GM19043 (cell line): ENCODE data around the gene GRIN2B.

Experiments
- ATAC-seq: cut with Tn5 transposase; IDR thresholded peaks from one replicate; pipeline ENCODE4 v1.9.1; 2021; ENCODE audit warnings: low read depth; ENCODE audit not compliant: unreplicated experiment

GRIN2B gene

DNA sequence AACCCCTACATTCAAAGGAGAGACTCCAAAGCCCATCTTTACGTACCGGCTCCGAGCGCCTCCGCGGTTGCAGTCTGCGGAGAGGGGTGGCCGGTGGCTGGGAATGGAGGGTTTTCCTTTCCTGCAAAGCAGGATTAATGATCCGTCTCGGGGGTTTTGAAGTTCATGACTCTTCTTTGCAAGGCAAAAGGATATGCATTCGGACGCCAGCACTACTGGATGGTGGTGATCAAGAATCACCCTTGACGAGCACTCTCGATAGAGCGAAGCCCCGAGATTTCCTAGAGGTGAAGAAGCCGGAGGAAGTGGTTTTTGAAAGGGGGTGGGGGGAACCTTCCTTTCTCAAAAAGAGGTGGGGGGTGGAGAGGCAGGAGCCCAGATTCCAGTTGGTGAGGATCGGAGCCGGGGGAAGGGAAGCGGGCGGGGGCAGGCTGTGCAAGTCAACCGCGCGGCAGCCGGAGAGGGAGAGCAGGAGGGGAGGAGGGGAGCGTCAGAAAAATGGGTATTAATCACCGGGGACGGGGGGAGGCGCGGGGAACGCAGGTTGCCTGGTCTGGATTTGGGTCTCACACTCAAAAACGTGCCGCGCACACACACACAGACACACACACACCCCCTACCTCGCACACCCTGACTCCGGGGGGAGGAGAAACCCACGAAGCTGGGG lies at the start of gene GRIN2B:
Gene GRIN2B, minus strand, starts transcription at position 307 of the 667 bp plus-strand sequence. CDS start 115,394 bp downstream, outside the sequence.
- ATAC-seq = no peak

DNA sequence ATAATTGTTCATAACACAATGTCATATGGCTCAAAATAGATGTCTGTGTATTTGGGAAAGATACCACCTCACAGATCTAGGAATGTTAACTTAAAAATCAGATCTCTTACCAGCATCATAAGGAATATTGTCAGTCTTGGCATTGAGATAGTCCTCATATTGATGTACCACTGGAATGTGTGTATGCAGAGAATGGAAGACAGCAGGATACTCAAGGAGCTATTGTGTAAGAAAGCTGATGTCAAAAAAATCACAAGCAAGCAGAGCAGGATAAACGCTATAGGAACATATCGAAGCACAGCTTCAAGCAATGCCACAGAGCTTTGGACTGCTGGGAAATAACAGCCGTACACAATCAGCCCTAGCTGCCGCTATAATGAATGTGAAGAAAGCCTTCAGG lies 45.1 kb upstream of the GRIN2B start:
- ATAC-seq = no peak

DNA sequence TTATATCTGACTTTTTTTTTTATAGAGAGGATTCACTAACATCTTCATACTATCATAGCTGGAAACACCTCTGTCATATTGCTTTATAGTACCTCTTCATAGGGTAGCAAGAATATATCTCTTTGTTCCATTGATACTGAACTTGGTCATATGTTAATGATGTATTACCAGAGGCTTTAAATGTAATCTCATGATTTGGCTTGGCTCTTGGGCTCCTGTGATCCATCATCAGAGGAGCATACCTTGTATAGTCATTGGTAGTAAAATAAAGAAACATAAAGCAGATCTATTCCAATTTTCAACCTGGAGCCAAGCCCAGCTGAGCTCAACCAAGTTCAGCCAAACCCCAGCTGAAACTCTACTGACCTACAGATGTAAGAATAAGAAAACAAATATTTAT lies 43.2 kb upstream of the GRIN2B start:
- ATAC-seq = no peak

DNA sequence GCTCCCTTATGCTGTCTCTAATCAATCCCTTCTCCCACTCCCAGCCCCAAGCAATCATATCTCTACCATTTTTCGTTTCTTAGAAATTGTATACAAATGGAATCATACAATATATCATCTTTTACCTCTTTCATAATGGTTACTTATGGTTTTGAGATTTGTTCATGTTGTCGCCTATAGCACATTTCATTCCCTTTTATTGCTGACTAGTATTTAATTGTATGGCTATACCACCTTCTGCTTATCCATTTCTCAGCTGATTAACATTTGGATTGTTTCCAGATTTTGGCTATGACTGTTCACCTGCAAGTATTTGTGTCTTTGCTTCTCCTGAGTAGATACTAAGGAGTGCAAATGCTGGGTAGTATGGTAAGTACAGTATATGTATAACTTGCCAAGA lies 36.7 kb upstream of the GRIN2B start:
- ATAC-seq = no peak

DNA sequence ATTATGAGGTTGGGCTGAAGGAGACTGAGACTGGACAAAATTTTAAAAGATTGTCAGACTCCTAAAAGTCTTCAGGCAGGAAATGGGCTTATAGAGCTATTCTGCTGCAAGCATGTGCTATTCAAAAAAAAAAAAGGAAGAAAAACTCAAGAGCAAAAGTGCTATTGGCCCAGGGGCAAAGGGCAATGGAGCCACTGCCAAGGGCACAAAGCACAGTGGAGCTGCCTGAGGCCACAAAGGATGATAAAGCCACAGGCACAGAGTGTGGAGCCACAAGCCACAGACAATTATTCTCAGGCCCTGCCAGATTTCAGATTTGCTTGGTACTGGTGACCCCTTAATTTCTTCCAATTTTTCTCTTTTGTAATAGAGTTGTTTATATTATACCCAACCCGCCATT lies 29.6 kb upstream of the GRIN2B start:
- no peak for ATAC-seq

DNA sequence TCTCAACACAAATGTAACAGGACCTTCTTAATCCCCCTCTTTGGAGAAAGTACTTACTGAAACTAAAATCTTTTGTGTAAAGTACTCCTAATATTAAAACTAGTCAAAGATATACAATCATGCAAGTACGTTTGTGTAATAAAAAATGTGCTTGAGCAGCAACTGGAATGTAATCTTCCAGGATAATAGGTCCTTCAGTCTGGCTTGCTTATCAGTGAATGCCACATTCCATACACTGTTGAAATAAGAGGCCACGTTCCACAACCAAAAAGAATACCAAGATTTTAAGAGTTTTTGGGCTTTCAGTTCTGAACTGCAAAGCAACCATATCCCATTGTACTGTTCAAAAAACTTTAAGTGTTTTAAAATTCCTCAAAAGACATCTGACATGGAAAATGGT lies 26.2 kb upstream of the GRIN2B start:
- no peak for ATAC-seq

DNA sequence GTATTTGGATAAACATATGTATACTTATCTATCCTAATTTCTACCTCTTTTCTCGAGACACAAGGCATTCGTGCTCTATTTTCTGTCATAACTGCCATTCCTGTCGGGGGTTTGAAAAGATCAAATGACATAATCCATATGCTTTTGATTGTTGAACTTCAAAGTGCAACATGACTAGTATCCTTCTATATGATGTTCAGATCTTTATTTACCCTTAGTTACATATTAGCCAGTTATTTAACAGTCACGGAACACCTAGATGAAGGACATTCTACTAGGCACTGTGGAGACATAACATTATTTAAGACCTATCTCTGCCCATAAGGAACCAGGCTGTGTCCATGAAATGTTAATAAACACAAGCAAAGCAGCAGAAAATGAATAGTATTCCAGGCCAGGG lies 11.2 kb upstream of the GRIN2B start:
- ATAC-seq = no peak

DNA sequence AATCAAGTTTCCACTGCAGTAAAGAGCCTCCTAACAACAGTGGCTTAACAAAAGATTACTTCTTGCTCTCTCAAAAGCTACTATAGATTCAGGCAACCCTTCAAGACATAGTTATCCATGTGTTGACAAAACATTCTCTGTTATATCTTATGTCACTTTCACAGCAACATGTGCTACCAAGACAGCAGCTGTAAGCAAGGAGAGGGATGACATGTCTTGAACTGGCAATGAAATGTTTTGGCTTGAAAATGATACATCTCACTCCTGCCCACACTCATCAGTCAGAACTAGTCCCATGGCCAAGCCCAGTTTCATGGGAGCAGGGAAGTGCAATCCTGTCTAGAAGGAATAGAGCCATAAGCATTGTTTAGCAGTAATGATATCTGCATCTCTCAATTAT lies 10.7 kb upstream of the GRIN2B start:
- ATAC-seq = no peak

DNA sequence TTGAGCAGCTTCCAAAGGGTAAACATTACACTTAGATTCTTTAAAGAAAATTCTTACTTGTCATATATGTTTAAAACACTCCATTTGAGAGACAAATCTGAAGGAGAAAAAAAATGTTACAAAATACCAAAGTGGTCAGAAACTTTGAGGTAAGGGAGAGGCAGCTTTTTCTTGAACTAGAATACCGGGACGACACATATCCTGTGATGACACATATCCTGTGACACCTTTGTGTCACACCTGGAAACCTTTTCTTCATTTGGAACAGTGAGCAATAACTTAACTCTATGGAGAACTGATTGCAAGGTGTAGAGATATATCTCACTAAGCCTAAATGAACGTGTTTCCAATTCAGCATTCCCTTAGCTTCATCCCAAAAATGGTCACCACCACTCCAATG lies 4.6 kb upstream of the GRIN2B start:
- no peak for ATAC-seq

DNA sequence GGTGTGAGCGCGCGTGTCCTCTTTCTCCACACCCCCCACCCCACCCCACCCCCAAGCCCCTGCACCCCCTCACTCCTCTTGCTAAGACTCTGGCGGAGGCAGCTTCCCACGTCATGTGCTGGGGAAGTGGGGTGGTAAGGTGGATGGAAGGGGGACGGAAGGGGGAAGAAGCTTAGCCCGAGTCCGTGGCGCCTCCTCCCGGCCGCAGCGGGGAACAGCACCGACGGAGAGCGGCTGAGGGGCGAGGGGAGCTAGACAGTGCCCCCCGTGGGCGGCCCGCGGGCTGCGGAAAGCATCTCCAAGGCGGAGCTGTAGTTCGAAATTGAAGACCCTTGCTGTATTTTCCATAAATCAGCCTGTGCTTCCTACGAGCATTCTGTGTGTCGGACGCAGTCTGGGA lies 588 bp upstream of the GRIN2B start:
- ATAC-seq = no peak

DNA sequence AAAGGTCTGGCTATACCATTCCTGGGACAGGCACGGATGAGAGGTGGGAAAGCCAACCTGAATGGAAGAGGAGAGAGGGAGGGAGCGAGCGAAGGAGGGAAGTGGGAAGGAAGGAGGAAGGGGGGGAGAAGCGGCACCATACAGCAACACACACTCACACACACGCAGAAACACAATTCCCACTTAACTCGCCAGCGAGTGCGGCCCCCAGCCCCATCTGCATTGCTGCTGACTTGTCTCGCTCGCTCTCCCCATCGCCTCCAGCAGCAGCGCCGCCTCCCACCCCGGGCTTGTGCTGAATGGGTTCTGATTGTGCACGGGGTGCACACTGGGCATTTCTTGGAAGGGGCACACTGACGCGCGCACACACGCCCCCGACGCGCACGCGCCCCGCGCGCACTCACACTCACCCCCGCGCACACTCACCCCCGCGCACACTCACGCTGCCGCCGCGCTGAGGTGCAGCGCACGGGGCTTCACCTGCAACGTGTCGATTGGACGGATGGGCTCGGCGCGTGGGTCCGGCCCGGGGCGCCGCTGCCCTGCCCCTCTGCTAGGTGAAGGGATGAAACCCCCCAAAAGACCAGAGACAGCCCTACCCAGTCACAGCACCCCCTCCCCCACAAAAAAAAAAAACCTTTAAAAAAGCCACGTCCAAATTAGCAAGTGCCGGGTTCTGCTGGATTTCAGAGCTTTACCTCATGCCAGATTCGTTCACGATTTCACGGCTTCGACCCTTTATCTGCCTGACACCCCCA lies 685 bp downstream of the GRIN2B start:
- ATAC-seq = no peak

DNA sequence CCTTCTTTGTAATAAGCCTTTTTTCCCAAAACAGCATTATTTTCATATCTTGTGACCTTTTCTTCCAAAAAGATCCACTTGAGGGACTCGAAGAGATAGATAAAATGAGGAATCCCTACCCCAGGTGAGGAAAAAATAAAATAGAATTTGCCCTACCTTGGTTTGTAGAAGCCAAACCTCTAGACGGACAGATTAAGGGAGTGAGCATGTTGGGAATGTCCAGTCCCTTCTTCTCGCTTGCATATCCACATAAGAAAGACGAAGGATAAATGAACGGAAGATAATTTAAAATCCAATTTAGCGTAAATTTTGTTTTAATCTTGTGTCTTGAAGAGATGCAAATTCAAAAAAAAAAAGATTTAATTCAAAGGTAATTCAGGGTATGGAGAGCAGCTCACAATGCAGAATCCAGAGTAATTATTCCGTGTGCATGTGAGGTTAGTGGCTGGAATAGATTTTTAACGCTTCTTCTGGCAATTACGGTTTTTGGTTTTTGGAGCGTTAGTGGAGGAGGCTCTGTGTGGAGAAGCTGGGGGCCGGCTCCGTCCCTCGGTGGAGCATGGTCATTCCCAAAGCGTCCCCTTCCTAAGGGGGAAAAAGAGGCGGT lies 1.5 kb downstream of the GRIN2B start:
- ATAC-seq = no peak

DNA sequence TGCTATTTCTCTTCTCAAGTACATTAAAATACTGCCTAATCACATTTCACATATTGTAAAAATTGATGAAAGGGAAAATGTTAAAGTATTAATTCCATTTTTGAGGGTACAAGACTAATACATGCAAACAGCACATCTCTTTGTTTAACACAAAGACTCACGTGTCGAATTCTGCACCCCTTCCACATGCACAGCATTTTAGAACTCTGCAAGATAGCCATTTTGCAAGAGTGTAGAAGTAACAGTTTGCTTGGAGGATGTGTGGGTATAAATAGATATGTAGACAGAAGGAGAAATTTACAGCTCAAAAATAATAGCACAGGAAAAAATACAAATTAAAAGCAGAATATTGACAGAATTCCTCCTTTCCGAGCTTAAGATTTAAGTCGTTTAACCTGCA lies 2.5 kb downstream of the GRIN2B start:
- no peak for ATAC-seq

DNA sequence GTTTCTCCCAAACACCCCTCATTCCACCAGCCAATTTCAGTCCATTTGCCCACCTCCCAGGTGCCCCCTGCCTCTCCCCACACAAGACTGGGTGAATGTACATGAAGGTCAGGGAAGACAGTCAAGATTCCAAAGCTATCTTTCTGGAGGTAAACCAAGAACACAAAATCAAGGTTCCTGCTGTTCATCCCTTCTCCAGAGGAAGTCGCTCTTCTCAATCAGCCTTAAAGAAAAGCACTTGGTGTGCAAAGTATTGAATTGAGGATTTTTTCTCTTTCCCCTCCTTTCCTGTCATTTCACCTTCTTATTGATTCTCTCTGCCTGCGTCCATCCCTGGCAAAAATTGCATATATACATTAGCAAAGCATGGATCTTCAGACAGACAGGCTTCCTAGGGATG lies 4.5 kb downstream of the GRIN2B start:
- ATAC-seq = no peak

DNA sequence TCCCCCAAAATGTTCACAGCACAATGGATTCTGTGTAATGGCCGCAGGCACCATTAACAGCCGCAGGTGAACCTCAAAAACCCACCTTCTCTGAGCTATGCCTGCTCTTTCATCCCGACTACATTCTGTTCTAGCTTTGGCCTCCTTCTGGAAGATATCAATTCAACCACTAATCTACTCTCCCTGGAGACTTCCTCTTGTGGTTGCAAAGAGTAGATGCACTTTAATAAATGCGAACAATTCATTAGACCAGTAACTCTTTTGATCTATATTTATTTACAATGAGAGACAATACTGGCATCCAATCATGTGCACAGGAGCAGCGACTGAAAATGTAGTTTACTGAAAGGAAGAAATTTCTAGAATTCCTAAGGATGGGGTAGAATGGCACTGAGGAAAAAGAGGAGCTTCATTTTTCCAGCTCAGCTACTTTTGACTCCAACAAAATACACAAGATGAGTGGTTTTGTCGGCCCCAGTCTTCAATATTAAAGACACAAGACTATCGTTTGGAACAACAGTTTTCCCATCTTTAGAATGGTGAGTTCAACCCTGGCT lies 5.3 kb downstream of the GRIN2B start:
- no peak for ATAC-seq

DNA sequence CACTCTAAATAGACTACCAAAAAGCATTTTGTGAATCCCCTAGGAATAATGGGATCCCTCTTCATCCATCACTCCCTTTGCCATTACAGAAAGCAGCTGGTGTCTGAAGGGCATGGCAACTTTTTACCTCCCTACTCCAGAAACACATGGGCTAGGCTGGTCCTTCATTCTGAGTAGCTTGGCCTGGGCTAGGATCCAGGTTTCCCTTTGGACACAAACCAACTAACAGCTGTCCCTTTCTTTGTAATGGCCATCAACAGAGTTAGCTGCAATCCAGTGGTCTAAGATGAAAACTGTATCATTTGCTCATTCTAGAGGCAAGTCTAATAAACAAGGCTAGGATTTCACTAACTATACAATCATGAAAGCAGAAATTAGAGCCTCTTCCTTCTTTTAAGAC lies 7.4 kb downstream of the GRIN2B start:
- no peak for ATAC-seq

DNA sequence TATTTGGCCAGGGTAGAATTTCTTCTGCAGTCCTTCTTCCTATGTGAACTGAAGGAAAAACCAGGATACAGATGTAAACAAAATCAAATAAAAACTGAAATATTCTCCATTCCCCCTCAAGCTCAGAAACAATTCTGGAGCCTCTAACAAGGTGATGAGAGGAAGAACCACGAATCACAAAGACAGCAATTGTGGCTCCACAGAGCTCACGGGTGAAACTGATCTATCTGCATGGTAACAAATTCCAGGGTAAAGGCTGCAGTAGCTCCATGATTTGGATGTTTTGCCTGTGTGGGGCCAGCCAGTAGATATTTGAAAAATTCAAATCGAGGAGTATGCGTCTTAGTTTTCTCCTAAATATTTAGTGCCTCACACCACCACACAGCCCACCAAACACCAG lies 10.6 kb downstream of the GRIN2B start:
- ATAC-seq = no peak

DNA sequence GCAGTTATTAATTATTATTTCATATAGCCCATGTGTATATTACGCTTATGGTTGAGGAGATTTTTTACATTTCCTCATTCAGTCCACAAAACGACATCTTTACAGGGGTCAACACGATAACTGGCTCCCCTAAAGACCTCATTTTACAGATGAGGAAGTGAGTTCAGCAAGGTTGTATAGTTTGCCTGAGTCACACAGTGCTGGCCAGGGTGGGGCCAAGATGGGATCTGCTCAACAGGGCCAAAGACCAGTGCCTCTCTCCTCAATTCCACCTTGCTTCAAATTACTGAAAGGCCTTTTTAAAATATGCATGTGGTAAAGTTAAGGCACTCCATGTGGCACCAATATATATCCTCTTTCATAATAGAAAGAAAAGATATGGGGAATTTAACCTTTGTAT lies 13.1 kb downstream of the GRIN2B start:
- ATAC-seq = no peak

DNA sequence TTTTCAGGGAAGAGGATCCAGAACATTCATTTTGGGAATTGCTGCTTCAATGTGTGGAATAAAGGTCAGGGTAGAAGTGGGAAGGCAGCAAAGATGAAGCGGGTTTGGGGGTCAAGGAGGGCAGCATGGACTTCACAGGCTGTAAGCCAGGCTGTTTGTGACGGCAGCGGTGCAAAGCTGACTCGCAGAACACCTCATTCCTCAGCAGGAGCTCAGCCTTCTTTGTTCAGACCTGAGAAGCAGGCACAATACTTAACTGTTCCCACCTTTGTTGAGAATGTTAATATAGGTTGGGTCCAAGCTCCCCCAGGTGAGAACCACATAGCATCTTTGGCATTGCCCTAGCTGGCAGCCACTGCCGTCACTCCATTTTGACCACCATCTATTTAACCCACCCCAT lies 16.7 kb downstream of the GRIN2B start:
- ATAC-seq = no peak

DNA sequence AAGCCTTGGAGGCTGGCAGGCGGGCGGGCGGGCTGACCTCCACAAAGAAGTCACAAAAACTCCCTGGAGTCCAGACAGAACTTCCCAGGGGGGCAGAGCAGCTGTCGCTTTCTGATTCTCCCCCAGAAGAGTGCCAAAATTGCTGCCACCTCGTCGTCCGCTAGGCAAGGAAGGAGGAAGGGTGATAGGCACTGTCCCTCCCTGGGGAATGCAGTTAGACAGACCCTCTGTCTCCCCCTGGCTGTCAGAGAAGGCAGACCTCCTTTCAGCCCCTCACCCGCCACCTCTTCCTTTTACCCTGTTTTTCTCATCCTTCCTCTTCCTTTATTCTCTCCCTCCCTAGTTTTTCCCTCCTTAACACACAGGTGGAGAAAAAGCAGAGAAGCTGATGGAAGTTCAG lies 18.7 kb downstream of the GRIN2B start:
- no peak for ATAC-seq

DNA sequence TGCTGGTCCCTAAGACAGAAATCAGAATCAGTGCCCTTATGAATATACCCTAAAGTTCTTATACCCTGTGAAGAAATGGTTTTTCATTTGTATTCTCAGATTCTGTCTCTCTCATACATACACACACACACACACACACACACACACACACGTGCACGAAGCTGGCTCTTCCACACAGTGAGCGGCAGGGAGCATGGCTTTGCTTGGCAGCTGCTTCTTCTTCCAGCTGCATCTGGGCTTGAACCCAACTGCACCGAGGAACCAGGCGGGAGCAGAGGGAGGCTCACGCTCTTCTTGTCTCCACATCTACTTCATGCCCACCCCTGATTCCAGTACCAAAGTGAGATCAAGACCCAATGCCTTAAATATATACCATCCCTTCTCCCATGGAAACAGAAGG lies 19.4 kb downstream of the GRIN2B start:
- no peak for ATAC-seq
